Amniotic epithelial cell (primary cell): ENCODE results near the gene UNC13C.

Source experiments
- DNase-seq: peaks from one replicate; pipeline ENCODE4 v3.0.0-alpha.2; 2010; ENCODE audit warnings: low read depth

UNC13C gene

GRCh38 chr15:54500330-54500729, 522.1 kb downstream of the UNC13C start:
- DNase-seq, result no peak

- no peak for DNase-seq
These were observed 524.3 kb downstream of the UNC13C start for GRCh38 chr15:54502416-54503075.

DNA sequence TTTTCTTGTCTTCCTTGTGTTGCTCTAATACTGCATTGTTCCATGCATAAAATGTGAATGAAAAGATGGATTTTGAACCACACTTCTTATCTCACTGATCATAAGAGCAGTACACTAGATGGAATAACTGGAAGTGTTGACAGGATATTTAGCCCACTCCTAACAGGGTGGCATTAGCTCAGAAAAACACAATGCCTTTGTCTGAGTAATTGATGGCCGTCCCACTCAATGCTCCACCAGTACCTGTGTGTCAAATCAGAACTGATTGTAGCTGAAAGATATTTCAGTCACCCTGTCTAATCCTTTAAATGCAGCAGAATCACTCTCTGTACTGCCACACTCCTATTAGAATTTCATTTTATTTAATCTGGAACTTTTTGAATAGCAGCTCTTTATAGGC, 526.5 kb downstream of the UNC13C start:
- DNase-seq, result no peak

DNA sequence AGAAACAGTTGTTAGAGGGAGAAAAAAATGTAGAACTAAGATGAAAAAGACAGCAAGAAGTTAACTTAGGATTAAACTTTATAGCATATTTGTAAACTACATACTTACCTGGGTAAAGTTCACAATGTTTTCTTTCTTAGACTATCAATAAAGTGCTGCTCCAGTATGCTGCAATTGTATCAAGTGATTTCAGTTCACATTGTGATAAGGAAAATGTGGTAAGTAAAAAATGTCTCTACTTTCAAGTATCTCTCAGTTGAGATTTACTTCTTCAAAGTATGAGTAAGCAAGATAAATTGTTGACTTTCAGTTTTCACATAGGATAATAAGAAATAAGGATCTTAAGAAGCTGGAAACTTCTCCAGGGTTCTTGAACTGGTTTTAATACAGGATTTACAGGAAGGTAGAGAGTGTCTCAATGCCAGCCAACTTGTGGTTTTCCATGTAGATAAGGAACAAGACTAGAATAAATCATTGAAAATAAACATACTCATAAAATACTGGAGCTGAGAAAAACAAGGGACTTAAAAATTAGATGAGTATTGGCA, 528.8 kb downstream of the UNC13C start:
- no peak for DNase-seq

DNA sequence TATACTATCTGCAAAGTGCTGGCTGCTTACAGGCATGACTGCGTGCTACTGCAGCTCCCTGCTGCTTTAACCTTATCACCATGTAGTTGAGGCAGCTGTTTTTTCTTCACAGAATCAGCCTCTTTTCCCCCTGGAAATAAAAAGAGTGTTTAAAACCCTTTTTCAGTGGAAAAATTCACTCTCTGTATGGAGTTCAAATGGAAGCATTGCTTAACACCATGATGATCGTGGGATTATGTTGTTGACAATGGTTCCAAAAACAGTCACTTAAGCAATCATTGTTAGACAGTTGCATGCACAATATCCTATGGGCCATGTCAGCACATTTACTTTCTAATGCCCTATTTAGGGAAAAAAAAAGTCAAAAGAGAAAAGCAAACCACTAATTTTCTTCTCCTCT, 536.4 kb downstream of the UNC13C start:
- no peak for DNase-seq

- no peak for DNase-seq
These were observed 537.7 kb downstream of the UNC13C start for GRCh38 chr15:54515664-54516582.

DNA sequence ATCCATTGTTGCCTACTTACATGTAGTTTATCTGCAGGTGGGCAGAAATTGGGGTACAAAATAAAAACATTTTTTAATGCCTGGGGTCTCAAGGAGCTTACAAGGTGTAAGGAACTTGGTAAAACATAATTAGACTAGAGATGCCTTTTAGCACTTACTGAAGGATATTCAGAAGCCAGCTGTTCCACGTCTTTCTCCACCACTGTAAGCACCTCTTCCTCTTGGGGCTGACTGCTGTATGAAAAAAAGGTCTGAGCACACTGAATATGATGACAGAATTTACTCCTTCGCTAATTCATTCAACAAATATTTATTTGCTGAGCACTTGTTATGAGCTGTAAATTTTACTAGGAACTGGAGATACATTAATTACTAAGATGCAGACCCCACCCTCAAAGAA, 539.1 kb downstream of the UNC13C start:
- DNase-seq, result no peak

- DNase-seq, result no peak
These were observed 540.1 kb downstream of the UNC13C start for GRCh38 chr15:54518156-54518882.

GRCh38 chr15:54519577-54519976, 541.3 kb downstream of the UNC13C start:
- no peak for DNase-seq

GRCh38 chr15:54520616-54521015, 542.4 kb downstream of the UNC13C start:
- DNase-seq, result no peak

DNA sequence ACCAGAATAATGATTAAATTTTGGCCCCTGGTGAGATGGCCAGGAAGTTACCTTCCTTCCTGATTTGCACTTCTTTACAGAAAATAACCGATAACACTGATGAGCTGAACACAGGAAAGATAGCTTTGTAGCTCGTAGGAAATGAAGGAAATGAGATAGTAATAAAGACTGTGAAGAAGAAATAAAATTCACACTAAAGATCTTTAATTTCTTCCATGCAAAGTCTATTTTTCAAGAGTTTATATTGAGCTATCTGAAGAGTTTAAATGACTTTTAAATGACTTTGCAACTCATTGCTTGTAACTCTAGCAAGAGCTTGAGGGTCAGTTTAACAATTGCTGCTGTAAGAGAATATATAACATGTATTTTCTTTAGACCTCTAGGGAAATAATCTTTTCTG, 543.0 kb downstream of the UNC13C start:
- DNase-seq, result no peak

GRCh38 chr15:54528021-54528420, 549.8 kb downstream of the UNC13C start:
- DNase-seq, result no peak

GRCh38 chr15:54540721-54541120, 562.5 kb downstream of the UNC13C start:
- no peak for DNase-seq

GRCh38 chr15:54547491-54547890, 569.2 kb downstream of the UNC13C start:
- no peak for DNase-seq

- no peak for DNase-seq
These were observed 572.7 kb downstream of the UNC13C start for GRCh38 chr15:54550954-54551353.

GRCh38 chr15:54556231-54556630, 578.0 kb downstream of the UNC13C start:
- no peak for DNase-seq

DNA sequence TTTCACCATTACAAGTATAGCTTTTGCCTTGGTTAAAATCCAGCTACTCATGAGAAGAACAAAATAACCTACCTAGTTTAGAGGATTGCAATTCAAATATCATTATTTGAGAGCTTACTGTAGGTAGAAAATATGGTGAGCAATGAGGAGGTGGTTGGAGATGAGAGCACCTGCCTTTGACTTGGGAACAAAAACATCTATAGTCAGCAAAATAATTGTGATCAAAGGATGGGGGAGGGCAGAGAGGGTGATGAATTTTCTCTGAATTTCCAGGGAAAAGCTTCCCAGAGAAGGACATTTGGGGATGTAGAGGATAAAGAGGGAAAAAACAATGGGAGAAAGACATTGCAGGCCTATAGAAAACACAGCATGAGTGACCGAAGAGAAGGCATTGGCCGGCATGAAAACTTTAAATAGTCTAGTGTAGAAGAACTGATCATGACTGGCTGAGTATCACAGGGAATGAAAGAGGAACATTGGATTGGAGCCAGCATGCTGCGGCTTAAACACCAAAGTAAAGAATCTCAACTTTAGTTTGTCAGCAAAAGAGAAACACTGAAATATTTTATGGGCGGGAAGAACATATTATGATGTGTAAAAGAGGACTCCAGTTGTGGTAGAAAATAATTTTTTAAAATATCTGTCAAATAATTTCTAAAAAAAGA, 581.3 kb downstream of the UNC13C start:
- DNase-seq, result no peak

- no peak for DNase-seq
These were observed 582.2 kb downstream of the UNC13C start for GRCh38 chr15:54560417-54560816.

DNA sequence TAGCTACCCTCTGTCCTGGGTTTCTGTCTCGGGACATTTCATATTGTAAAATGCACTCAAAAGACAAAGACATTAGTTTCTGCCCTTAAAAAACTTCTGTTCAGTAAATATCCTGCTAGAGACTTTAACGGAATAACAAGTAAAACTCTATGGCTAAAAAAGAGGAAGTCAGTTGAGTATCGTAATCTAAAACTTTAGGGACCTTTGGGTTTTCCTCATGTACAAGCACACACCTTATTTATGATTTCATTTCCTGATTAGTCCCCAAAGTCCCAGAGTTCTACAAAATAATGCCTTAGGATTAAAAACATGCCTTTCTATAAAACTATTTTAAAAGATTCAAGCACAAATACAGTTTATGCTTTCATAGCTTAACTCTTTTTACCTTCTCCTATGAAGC, 585.9 kb downstream of the UNC13C start:
- no peak for DNase-seq

GRCh38 chr15:54566654-54567053, 588.4 kb downstream of the UNC13C start:
- DNase-seq, result no peak

GRCh38 chr15:54567408-54568035, 589.3 kb downstream of the UNC13C start:
- DNase-seq, result no peak
